K562 (cell line): ENCODE results near the gene SETD7. TPM values are rescaled to one million over a fixed set of nuclear protein-coding genes. Genes with fewer than 3 reads are reported as not detected.

Experiments
- ATF7 ChIP-seq: fragments of 450-650 bp; IDR thresholded peaks from 2 replicates; pipeline ENCODE4 v1.7.1; 2014; ENCODE audit warnings: mild to moderate bottlenecking, moderate library complexity
- CEBPB ChIP-seq: fragments of 450-650 bp; IDR thresholded peaks from 2 replicates; pipeline ENCODE4 v1.6.1; 2016; ENCODE audit warnings: missing genetic modification characterization, missing compliant biosample characterization
- EP400 ChIP-seq: fragments of 450-650 bp; IDR thresholded peaks from 2 replicates; pipeline ENCODE4 v1.6.1; 2017; ENCODE audit warnings: antibody characterized with exemption, mild to moderate bottlenecking, moderate library complexity
- MTA3 ChIP-seq: fragments of 450-650 bp; formaldehyde crosslinking; IDR thresholded peaks from 2 replicates; pipeline ENCODE4 v1.6.1; 2017; ENCODE audit warnings: mild to moderate bottlenecking, borderline replicate concordance
- RREB1 ChIP-seq: fragments of 250-450 bp; sonication (Bioruptor Pico); IDR thresholded peaks from 2 replicates; pipeline ENCODE4 v1.4.0; 2020
- SIN3A ChIP-seq, 2 experiments: fragments of 150-350 bp in 1 of 2; IDR thresholded peaks; 2 replicates each; pipeline ENCODE4 v1.6.1; 2011 to 2016; ENCODE audit warnings: borderline replicate concordance in 2 of 2, low read depth in 2 of 2, low read length in 2 of 2, mild to moderate bottlenecking in 2 of 2, moderate library complexity in 2 of 2; ENCODE audit not compliant: control insufficient read depth in 1 of 2
- SMARCE1 ChIP-seq: fragments of 450-650 bp; IDR thresholded peaks from 2 replicates; pipeline ENCODE4 v1.7.1; 2016; ENCODE audit warnings: mild to moderate bottlenecking
- TAF7 ChIP-seq: fragments of 450-650 bp; IDR thresholded peaks from 2 replicates; pipeline ENCODE4 v1.6.1; 2016; ENCODE audit warnings: missing genetic modification characterization, missing compliant biosample characterization
- TCF7L2 ChIP-seq: fragments of 150-350 bp; IDR thresholded peaks from 2 replicates; pipeline ENCODE4 v1.6.1; 2016; ENCODE audit warnings: low read depth, mild to moderate bottlenecking, low read length, moderate library complexity
- TFAM ChIP-seq: fragments of 250-450 bp; sonication (Bioruptor Pico); conservative IDR thresholded peaks from 2 replicates; pipeline ENCODE4 v1.5.0; 2021; ENCODE audit warnings: mild to moderate bottlenecking, moderate library complexity
- ZFP36 ChIP-seq: fragments of 150-350 bp; IDR thresholded peaks from 2 replicates; pipeline ENCODE4 v1.6.1; 2018; ENCODE audit warnings: low read length, low read depth; ENCODE audit not compliant: partially characterized antibody
- ZKSCAN1 ChIP-seq: fragments of 150-350 bp; IDR thresholded peaks from 2 replicates; pipeline ENCODE4 v1.6.1; 2016; ENCODE audit warnings: low read depth, low read length
- polyA plus RNA-seq, 8 experiments: library from polyadenylated mRNA; depleted of rRNA in 4 of 8; stranded (reverse) in 5 of 8; unstranded in 3 of 8; fragments of >200 nt; fragmentation: Nextera tagmentation in 2 of 8; fragmentation: Illumina TruSeq in 1 of 8; extraction: Ambion mirVana in 2 of 8; extraction: Trizol in 1 of 8; gene quantifications; 2 replicates each; pipeline versions ENCODE4 v1.2.1 to v1.2.3, GENCODE V29; 2011 to 2014; ENCODE audit warnings: inconsistent platforms in 1 of 8, missing spikeins in 1 of 8
- total RNA-seq, 7 experiments: library from RNA; depleted of rRNA in 6 of 7; stranded (reverse); fragments of >200 nt in 6 of 7; fragmentation: Illumina TruSeq in 2 of 7; extraction: Trizol in 2 of 7; gene quantifications; 2 replicates each; pipeline versions ENCODE4 v1.2.1 to v1.2.3, GENCODE V29; 2011 to 2021; ENCODE audit warnings: low replicate concordance in 1 of 7
- TF ChIP-seq, protein P1 (sequence below): fragments of 450-650 bp; IDR thresholded peaks from 2 replicates; pipeline ENCODE4 v1.6.1; 2016; ENCODE audit warnings: low read depth

The SETD7 gene
- total and polyA plus RNA-seq, 9 of the 15 experiments (the other 6 are each of a cell fraction or from before 2014, with no cell fraction given): 0.37 to 2.4 (median 1.7) TPM

DNA sequence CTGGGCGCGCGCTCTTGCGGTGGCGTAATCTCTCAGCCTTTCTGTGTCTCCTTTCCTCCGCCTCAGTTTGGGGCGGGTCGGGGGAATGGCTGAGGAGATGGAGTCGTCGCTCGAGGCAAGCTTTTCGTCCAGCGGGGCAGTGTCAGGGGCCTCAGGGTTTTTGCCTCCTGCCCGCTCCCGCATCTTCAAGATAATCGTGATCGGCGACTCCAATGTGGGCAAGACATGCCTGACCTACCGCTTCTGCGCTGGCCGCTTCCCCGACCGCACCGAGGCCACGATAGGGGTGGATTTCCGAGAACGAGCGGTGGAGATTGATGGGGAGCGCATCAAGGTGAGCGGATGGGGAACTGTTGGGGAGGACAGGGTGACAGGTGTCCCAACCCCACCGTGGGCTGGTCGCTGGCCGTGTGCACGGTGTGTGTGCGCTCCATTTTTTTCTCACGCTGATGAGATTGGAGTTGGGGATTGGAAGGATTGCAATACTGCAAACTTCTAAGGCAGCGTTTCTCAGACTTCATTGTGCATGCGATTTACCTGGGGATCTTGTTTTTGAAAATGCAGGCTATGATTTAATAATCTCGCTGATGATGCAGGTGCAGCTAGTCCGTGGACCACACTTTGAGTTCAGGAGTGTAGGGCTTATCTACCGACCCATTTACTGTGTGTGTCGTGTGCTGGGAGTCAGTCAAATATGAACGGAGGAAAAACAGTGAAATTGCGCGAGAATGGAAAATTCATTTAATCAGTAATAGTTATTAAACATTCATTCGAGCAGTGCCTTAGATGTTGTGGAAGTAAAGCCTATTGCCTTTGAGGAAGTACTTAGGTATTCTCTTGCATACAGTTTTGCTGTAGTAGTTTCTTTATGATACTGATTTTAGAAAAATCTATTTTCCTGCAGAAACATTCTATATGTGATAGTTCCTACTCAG lies 101.6 kb downstream of the SETD7 start, which contains the start of gene RAB33B (continued):
- TF ChIP-seq, protein P1, sequence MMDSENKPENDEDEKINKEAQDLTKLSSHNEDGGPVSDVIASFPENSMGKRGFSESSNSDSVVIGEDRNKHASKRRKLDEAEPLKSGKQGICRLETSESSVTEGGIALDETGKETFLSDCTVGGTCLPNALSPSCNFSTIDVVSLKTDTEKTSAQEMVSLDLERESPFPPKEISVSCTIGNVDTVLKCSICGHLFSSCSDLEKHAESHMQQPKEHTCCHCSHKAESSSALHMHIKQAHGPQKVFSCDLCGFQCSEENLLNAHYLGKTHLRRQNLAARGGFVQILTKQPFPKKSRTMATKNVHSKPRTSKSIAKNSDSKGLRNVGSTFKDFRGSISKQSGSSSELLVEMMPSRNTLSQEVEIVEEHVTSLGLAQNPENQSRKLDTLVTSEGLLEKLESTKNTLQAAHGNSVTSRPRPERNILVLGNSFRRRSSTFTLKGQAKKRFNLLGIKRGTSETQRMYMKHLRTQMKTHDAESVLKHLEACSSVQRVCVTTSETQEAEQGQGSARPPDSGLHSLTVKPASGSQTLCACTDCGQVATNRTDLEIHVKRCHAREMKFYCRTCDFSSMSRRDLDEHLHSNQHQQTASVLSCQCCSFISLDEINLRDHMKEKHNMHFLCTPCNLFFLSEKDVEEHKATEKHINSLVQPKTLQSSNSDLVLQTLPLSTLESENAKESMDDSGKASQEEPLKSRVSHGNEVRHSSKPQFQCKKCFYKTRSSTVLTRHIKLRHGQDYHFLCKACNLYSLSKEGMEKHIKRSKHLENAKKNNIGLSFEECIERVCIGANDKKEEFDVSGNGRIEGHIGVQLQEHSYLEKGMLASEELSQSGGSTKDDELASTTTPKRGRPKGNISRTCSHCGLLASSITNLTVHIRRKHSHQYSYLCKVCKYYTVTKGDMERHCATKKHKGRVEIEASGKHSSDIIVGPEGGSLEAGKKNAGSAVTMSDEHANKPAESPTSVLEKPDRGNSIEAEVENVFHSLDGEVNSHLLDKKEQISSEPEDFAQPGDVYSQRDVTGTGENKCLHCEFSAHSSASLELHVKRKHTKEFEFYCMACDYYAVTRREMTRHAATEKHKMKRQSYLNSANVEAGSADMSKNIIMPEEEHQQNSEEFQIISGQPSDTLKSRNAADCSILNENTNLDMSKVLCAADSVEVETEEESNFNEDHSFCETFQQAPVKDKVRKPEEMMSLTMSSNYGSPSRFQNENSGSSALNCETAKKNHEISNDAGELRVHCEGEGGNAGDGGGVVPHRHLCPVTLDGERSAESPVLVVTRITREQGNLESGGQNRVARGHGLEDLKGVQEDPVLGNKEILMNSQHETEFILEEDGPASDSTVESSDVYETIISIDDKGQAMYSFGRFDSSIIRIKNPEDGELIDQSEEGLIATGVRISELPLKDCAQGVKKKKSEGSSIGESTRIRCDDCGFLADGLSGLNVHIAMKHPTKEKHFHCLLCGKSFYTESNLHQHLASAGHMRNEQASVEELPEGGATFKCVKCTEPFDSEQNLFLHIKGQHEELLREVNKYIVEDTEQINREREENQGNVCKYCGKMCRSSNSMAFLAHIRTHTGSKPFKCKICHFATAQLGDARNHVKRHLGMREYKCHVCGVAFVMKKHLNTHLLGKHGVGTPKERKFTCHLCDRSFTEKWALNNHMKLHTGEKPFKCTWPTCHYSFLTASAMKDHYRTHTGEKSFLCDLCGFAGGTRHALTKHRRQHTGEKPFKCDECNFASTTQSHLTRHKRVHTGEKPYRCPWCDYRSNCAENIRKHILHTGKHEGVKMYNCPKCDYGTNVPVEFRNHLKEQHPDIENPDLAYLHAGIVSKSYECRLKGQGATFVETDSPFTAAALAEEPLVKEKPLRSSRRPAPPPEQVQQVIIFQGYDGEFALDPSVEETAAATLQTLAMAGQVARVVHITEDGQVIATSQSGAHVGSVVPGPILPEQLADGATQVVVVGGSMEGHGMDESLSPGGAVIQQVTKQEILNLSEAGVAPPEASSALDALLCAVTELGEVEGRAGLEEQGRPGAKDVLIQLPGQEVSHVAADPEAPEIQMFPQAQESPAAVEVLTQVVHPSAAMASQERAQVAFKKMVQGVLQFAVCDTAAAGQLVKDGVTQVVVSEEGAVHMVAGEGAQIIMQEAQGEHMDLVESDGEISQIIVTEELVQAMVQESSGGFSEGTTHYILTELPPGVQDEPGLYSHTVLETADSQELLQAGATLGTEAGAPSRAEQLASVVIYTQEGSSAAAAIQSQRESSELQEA: no peak
- TF ChIP-seq TCF7L2 (no peak), ZKSCAN1 (0 out of 2 replicates have a peak, but pooled peaks have one; percentile 8), ATF7 (peak; percentile 66), SMARCE1 (peak; percentile 52; the same call in 1 of the 2 replicates), ZFP36 (no peak), CEBPB (tag) (peak; percentile 89), TAF7 (tag) (peak; percentile 48; the same call in 1 of the 2 replicates), EP400 (no peak; the same call in 1 of the 2 replicates), RREB1 (CRISPR knock-in tag) (0 out of 2 replicates have a peak, but pooled peaks have one; percentile 31), MTA3 (peak; percentile 17; the same call in 1 of the 2 replicates), SIN3A (IDR thresholded peaks at IDR 0.05; ENCODE audit: borderline replicate concordance in 2 of 2, control insufficient read depth in 1 of 2, low read depth in 2 of 2, low read length in 2 of 2) (peak in 1 of 2 experiments; percentile 37; a peak in 1 of 4 replicates), TFAM (CRISPR knock-in tag) (no peak)
